A673 (cell line): ENCODE results near the gene IQCE. TPM values are rescaled to one million over a fixed set of nuclear protein-coding genes. Genes with fewer than 3 reads are reported as not detected.

Experiments used
- BruUV-seq: library from RNA; stranded (reverse); fragments of 400-500 nt; replicated peaks from 2 replicates; lab custom pipeline; 2021; lab: Mats Ljungman, UMichigan
- CTCF ChIA-PET: fragments of 300-600 bp; sonication (Branson Sonifier 250); formaldehyde crosslinking; loops from one replicate; lab custom pipeline; 2022; ENCODE audit warnings: antibody characterized with exemption; lab: Charles Lee
- POLR2A ChIA-PET: fragments of 300-600 bp; sonication (Branson Sonifier 250); formaldehyde crosslinking; loops from one replicate; lab custom pipeline; 2022; ENCODE audit warnings: antibody characterized with exemption; ENCODE audit not compliant: low non-redundant PET; lab: Charles Lee
- DNase-seq: peaks from one replicate; pipeline ENCODE4 v3.0.0-alpha.2; 2015; ENCODE audit warnings: low spot score
- H3K27ac ChIP-seq: fragments of 200-600 bp; sonication (generic); 2 replicates; pipeline ENCODE4 v1.5.1; 2016; ENCODE audit warnings: mixed run types, low read depth, mild to moderate bottlenecking, mixed read lengths, antibody characterized with exemption, low read length; ENCODE audit not compliant: poor library complexity, severe bottlenecking
- H3K27me3 ChIP-seq: fragments of 200-600 bp; sonication (generic); replicated peaks from 2 replicates; pipeline ENCODE4 v1.6.1; 2017; ENCODE audit warnings: mixed run types, low read depth, mild to moderate bottlenecking, mixed read lengths, antibody characterized with exemption, low read length; ENCODE audit not compliant: insufficient read depth, poor library complexity
- H3K36me3 ChIP-seq: fragments of 200-600 bp; sonication (generic); 2 replicates; pipeline ENCODE4 v1.6.1; 2016; ENCODE audit warnings: mixed run types, mild to moderate bottlenecking, mixed read lengths, antibody characterized with exemption, low read length; ENCODE audit not compliant: insufficient read depth, poor library complexity, severe bottlenecking
- H3K4me1 ChIP-seq: fragments of 200-600 bp; sonication (generic); 2 replicates; pipeline ENCODE4 v1.6.1; 2017; ENCODE audit warnings: mixed run types, mild to moderate bottlenecking, mixed read lengths, antibody characterized with exemption, low read length; ENCODE audit not compliant: insufficient read depth, poor library complexity, severe bottlenecking
- H3K4me3 ChIP-seq: fragments of 200-600 bp; sonication (generic); 2 replicates; pipeline ENCODE4 v1.5.1; 2016; ENCODE audit warnings: low read depth, mixed run types, mild to moderate bottlenecking, mixed read lengths, low read length; ENCODE audit not compliant: poor library complexity, severe bottlenecking
- H3K9me3 ChIP-seq: fragments of 200-600 bp; sonication (generic); 2 replicates; pipeline ENCODE4 v1.6.1; 2016; ENCODE audit warnings: mixed run types, low read depth, mild to moderate bottlenecking, mixed read lengths, antibody characterized with exemption, low read length; ENCODE audit not compliant: poor library complexity, severe bottlenecking
- CTCF ChIP-seq: fragments of 300-800, 200-600 bp; sonication (generic); conservative IDR thresholded peaks from 2 replicates; pipeline ENCODE4 v1.5.1; 2017; ENCODE audit warnings: low read depth, mild to moderate bottlenecking, antibody characterized with exemption, low read length, moderate library complexity, mixed read lengths
- EZH2 ChIP-seq: fragments of 200-600 bp; sonication (generic); IDR thresholded peaks from 2 replicates; pipeline ENCODE4 v1.6.1; 2017; ENCODE audit warnings: borderline replicate concordance, low read depth, mild to moderate bottlenecking, mixed read lengths, antibody characterized with exemption, low read length; ENCODE audit not compliant: poor library complexity, severe bottlenecking
- intact Hi-C: fragments of 100-400 bp; cut with micrococcal nuclease; formaldehyde crosslinking; loops from one replicate; pipeline ENCODE4 v1.10.0; 2022; ENCODE audit not compliant: unreplicated experiment
- total RNA-seq: library from RNA; stranded (reverse); gene quantifications from 2 replicates; pipeline ENCODE4 v1.2.3, GENCODE V29; 2021

The IQCE gene
- total RNA-seq, 1 experiment from 2014 or later: 35.4 TPM

GRCh38 chr7:2592375-2592865 lies 33.6 kb downstream of the IQCE start:
- BruUV-seq: no TSS peak
- H3K27ac ChIP-seq: no peak overlapping the region
- CTCF ChIA-PET: no interaction called here
- H3K27me3 ChIP-seq: no peaks in the 10 kb centered on the region
- no peak for TF ChIP-seq EZH2
- no peak for TF ChIP-seq CTCF
- H3K4me1 ChIP-seq: no peaks in the 10 kb centered on the region
- H3K36me3 ChIP-seq: peaks cover 21% of the 10 kb centered on the region
- intact Hi-C loops: no loop called here
- H3K4me3 ChIP-seq: no peak overlapping the region
- DNase-seq: no peak
- H3K9me3 ChIP-seq: no peaks in the 10 kb centered on the region
- POLR2A ChIA-PET: no interaction called here

- CTCF ChIA-PET: no interaction called here
- H3K27me3 ChIP-seq: no peaks in the 10 kb centered on the region
- no peak overlapping the region for H3K27ac ChIP-seq
- no peak overlapping the region for H3K4me3 ChIP-seq
- POLR2A ChIA-PET: no interaction called here
- TF ChIP-seq CTCF (no peak), EZH2 (no peak)
- no peaks in the 10 kb centered on the region for H3K4me1 ChIP-seq
- no peak for DNase-seq
- H3K36me3 ChIP-seq: peaks cover 29% of the 10 kb centered on the region
- intact Hi-C loops: no loop called here
- BruUV-seq: no TSS peak
- no peaks in the 10 kb centered on the region for H3K9me3 ChIP-seq
Observed at GRCh38 chr7:2593036-2593727, 34.4 kb downstream of the IQCE start.

- no peak overlapping the region for H3K4me3 ChIP-seq
- no peak overlapping the region for H3K27ac ChIP-seq
- no peaks in the 10 kb centered on the region for H3K9me3 ChIP-seq
- intact Hi-C loops: no loop called here
- no peak for DNase-seq
- no peaks in the 10 kb centered on the region for H3K4me1 ChIP-seq
- ChIA-PET POLR2A (no interaction called here), CTCF (interaction anchor here (0.6 kb wide), 1 partner anchor 94 kb away, joined by 4 read pairs; no protein-coding TSS in a partner anchor)
- peaks cover 38% of the 10 kb centered on the region for H3K36me3 ChIP-seq
- BruUV-seq: no TSS peak
- no peak for TF ChIP-seq CTCF
- no peak for TF ChIP-seq EZH2
- no peaks in the 10 kb centered on the region for H3K27me3 ChIP-seq
Observed at GRCh38 chr7:2594599-2594998, 35.8 kb downstream of the IQCE start.
